Sigmoid colon (tissue), 4 donors: ENCODE measurements around the gene FAM83B.

Experiments
- EP300 ChIP-seq, 4 donors: sonication (generic); formaldehyde crosslinking; IDR thresholded peaks; one replicate each; pipeline ENCODE4 v1.6.1; 2017; ENCODE audit warnings: antibody characterized with exemption in 4 of 4
- POLR2A ChIP-seq, 2 donors: fragments of 450-650 bp; IDR thresholded peaks; one replicate each; pipeline ENCODE4 v1.6.1; 2016; ENCODE audit warnings: antibody characterized with exemption in 2 of 2, mild to moderate bottlenecking in 2 of 2, moderate library complexity in 2 of 2
- TF ChIP-seq, protein P1 (sequence below), 4 experiments: fragments of 450-650 bp in 3 of 4; fragments of 200-600 bp in 1 of 4; IDR thresholded peaks; one replicate each; pipeline ENCODE4 v1.5.1; 2016 to 2019; ENCODE audit warnings: antibody characterized with exemption in 4 of 4, mild to moderate bottlenecking in 3 of 4, moderate library complexity in 2 of 4

DNA sequence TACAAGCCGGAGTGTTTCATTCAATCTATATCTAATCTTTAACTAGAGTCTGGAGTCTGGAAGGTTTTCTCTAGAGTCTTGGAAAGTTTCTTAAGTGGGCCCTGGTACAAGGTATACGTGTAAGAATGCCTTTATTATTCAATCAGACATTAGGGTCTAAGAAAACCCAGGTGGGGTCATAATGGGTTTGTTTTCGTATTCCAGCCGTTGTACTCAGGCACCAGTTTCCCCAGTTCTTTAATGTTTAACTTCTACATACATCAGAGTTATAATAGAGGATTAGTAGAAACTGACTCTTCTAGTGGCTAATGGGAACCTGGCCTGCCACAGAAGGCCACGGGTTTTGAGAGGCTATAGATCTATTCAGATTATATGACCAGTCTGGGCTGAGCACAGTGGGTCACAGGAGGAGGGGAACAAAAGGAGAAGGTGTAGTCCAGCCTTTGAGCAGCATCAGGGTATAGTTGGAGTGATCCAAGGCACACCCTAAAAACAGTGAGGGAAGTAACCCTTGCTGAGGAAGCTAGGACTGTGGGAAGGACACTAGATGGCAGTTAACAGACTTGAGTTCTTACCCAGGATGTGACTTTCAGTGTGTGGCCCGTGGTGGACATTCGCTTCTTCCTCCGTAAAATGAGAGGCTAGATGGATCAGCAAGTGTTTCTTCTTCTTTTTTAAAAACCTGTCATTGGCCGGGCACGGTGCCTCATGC, 15.5 kb downstream of the FAM83B start:
- TF ChIP-seq POLR2A (IDR thresholded peaks at IDR 0.05) (no peak), EP300 (IDR thresholded peaks at IDR 0.05) (no peak)
- TF ChIP-seq, protein P1, sequence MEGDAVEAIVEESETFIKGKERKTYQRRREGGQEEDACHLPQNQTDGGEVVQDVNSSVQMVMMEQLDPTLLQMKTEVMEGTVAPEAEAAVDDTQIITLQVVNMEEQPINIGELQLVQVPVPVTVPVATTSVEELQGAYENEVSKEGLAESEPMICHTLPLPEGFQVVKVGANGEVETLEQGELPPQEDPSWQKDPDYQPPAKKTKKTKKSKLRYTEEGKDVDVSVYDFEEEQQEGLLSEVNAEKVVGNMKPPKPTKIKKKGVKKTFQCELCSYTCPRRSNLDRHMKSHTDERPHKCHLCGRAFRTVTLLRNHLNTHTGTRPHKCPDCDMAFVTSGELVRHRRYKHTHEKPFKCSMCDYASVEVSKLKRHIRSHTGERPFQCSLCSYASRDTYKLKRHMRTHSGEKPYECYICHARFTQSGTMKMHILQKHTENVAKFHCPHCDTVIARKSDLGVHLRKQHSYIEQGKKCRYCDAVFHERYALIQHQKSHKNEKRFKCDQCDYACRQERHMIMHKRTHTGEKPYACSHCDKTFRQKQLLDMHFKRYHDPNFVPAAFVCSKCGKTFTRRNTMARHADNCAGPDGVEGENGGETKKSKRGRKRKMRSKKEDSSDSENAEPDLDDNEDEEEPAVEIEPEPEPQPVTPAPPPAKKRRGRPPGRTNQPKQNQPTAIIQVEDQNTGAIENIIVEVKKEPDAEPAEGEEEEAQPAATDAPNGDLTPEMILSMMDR (IDR thresholded peaks at IDR 0.05) = no peak
